CD4-positive, alpha-beta T cell (primary cell): ENCODE data around the gene TBC1D23. TPM values are rescaled to one million over a fixed set of nuclear protein-coding genes. Genes with fewer than 3 reads are reported as not detected.
"Not testable (repeated sequence)": the region's sequence is repeated elsewhere in the genome, so short reads cannot be mapped to it uniquely, and the experiment has no call there.

ENCODE experiments used
- ATAC-seq: fragments of 200-7000 bp; cut with Tn5 transposase; one replicate; pipeline ENCODE4 v1.10.0; 2022; ENCODE audit warnings: mild to moderate bottlenecking; ENCODE audit not compliant: poor library complexity
- CTCF ChIA-PET: fragments of 350-600 bp; sonication (Branson Sonifier 250); formaldehyde crosslinking; loops from one replicate; lab custom pipeline; 2021; ENCODE audit warnings: antibody characterized with exemption, inconsistent platforms; lab: Charles Lee
- POLR2A ChIA-PET: fragments of 350-600 bp; sonication (Branson Sonifier 250); formaldehyde crosslinking; loops from one replicate; lab custom pipeline; 2021; ENCODE audit warnings: antibody characterized with exemption, inconsistent platforms; lab: Charles Lee
- DNase-seq, 14 experiments: peaks; one replicate each; pipeline ENCODE4 v3.0.0-alpha.2; 2013 to 2020; ENCODE audit warnings: mixed read lengths in 2 of 14
- H3K27ac ChIP-seq, 2 donors: one replicate each; pipeline versions ENCODE4 v1.5.1 to v1.7.0; 2013; ENCODE audit warnings: low read length in 2 of 2, low read depth in 1 of 2, mild to moderate bottlenecking in 1 of 2
- H3K27me3 ChIP-seq, 2 experiments: 1 replicate in 1 of 2; 2 replicates in 1 of 2; pipeline versions ENCODE4 v1.6.1 to v1.7.0; 2013; ENCODE audit warnings: low read length in 2 of 2, control low read depth in 1 of 2, mild to moderate bottlenecking in 1 of 2, moderate library complexity in 1 of 2; ENCODE audit not compliant: insufficient read depth in 2 of 2, control insufficient read depth in 1 of 2
- H3K36me3 ChIP-seq: one replicate; pipeline ENCODE4 v1.6.1; 2013; ENCODE audit warnings: low read length, control low read depth; ENCODE audit not compliant: insufficient read depth
- H3K4me1 ChIP-seq: one replicate; pipeline ENCODE4 v1.6.1; 2013; ENCODE audit warnings: low read length, control low read depth; ENCODE audit not compliant: insufficient read depth
- H3K4me3 ChIP-seq: one replicate; pipeline ENCODE4 v1.5.1; 2013; ENCODE audit warnings: mild to moderate bottlenecking, low read length, moderate library complexity
- H3K9me3 ChIP-seq, 2 experiments: 1 replicate in 1 of 2; 2 replicates in 1 of 2; pipeline versions ENCODE4 v1.6.1 to v1.7.0; 2013; ENCODE audit warnings: low read length in 2 of 2, mild to moderate bottlenecking in 2 of 2, control low read depth in 1 of 2, moderate library complexity in 1 of 2; ENCODE audit not compliant: control insufficient read depth in 1 of 2, insufficient read depth in 1 of 2
- H3K27ac Mint-ChIP-seq: one replicate; pipeline ENCODE4 v1.8.0; 2020; ENCODE audit warnings: mixed read lengths
- H3K27me3 Mint-ChIP-seq: one replicate; pipeline ENCODE4 v1.8.0; 2021; ENCODE audit warnings: mixed read lengths
- H3K36me3 Mint-ChIP-seq: one replicate; pipeline ENCODE4 v1.8.0; 2021; ENCODE audit warnings: low read depth, mixed read lengths
- H3K4me1 Mint-ChIP-seq: one replicate; pipeline ENCODE4 v1.8.0; 2021; ENCODE audit warnings: low read depth, mixed read lengths
- H3K4me3 Mint-ChIP-seq: one replicate; pipeline ENCODE4 v1.8.0; 2020; ENCODE audit warnings: mild to moderate bottlenecking, mixed read lengths
- H3K9me3 Mint-ChIP-seq: one replicate; pipeline ENCODE4 v1.8.0; 2020; ENCODE audit warnings: mixed read lengths
- intact Hi-C, 2 experiments: fragments of 100-400 bp; cut with DNase I in 1 of 2; cut with micrococcal nuclease in 1 of 2; formaldehyde crosslinking; loops; one replicate each; pipeline versions ENCODE4 v1.15.1 to v1.9.0; 2023 to 2025; cut with DNase I, micrococcal nuclease
- total RNA-seq, 174 experiments: library from RNA in 2 of 174; stranded (reverse) in 2 of 174; gene quantifications; one replicate each; pipeline ENCODE4 v1.2.3 and lab custom pipeline; 2021 to 2026
- TF ChIP-seq, protein P1 (sequence below): fragments of 200-600 bp; IDR thresholded peaks from one replicate; pipeline ENCODE4 v1.8.0; 2022; ENCODE audit warnings: antibody characterized with exemption, mild to moderate bottlenecking

Gene TBC1D23
- total RNA-seq, 2 experiments from 2014 or later, result 31.8 to 34.8 TPM

DNA sequence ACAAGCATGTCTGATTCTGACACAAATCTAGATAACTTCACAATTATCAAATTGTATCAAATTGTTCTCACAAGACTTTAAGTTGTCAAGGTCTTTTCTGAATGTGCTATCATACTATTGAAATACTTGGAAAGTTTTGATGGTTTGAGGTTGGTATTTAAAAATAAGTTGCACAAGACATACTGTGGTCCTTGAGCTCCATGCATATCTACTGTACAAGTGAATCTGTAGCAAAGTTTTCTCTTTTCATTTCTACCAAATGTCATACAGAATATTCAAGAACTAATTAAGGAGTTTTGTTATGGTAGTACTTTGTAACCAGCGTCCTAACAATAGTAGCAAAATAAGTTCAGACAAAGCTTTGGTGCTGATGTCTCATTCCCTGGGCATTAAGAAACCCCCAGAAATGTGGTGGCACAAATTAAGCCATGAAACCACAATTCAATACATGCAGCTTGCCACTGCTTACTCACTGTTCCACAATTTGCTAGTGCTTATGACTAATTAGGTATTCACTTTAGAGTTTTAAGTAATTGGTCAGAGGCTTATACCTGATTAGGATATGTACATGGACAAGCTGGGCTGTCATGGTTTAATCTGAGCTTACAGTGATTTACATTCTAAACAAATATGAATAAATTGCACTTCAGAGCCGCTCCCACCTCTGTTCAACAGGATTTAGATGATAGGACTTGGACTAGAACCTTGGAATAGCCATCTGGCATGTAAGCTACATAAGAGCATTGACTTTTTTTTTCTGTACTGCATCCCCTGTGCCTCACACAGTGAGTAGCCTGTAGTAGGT lies 8.8 kb downstream of the TBC1D23 start:
- H3K36me3 Mint-ChIP-seq, result no peaks in the 10 kb centered on the region
- H3K27ac Mint-ChIP-seq, result no peak overlapping the region
- no peaks in the 10 kb centered on the region for H3K9me3 Mint-ChIP-seq
- H3K4me3 ChIP-seq, result no peak overlapping the region
- ATAC-seq (no peak), DNase-seq (no peak)
- no peaks in the 10 kb centered on the region for H3K4me1 ChIP-seq
- CTCF ChIA-PET, result no interaction called here
- peaks cover 48% of the 10 kb centered on the region for H3K4me1 Mint-ChIP-seq
- H3K27me3 Mint-ChIP-seq, result no peaks in the 10 kb centered on the region
- POLR2A ChIA-PET, result interaction anchor here (2.3 kb wide), 1 partner anchor 9 kb away, joined by 9 read pairs; the partner anchor contains the start of gene TBC1D23
- H3K9me3 ChIP-seq, result no peaks in the 10 kb centered on the region
- intact Hi-C loops, result loop anchor here in 1 of 2 experiments (10.0 kb wide), 1 partner anchor 1415 kb away; the partner anchor contains the start of gene RPL24
- H3K4me3 Mint-ChIP-seq, result no peak overlapping the region
- H3K36me3 ChIP-seq, result no peaks in the 10 kb centered on the region
- H3K27ac ChIP-seq, result no peak overlapping the region
- TF ChIP-seq, protein P1, sequence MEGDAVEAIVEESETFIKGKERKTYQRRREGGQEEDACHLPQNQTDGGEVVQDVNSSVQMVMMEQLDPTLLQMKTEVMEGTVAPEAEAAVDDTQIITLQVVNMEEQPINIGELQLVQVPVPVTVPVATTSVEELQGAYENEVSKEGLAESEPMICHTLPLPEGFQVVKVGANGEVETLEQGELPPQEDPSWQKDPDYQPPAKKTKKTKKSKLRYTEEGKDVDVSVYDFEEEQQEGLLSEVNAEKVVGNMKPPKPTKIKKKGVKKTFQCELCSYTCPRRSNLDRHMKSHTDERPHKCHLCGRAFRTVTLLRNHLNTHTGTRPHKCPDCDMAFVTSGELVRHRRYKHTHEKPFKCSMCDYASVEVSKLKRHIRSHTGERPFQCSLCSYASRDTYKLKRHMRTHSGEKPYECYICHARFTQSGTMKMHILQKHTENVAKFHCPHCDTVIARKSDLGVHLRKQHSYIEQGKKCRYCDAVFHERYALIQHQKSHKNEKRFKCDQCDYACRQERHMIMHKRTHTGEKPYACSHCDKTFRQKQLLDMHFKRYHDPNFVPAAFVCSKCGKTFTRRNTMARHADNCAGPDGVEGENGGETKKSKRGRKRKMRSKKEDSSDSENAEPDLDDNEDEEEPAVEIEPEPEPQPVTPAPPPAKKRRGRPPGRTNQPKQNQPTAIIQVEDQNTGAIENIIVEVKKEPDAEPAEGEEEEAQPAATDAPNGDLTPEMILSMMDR, result no peak
- no peaks in the 10 kb centered on the region for H3K27me3 ChIP-seq

DNA sequence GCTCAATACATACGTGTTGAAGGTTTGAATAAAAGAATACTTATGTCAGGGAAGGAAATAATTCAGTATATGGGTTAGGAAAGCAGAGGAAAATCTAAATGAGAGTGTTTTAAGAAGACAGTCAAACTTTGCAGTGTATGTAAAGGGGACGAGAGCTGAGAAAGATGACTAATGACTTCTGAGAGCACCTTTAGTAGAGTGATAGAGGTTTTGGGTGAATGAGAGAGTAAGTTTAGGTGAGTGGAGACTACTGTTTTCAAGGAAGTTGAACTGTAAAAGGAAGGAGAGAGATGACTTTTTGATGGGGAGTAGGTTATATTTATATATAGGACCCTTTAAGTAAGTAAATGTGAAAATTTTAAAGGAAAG lies 9.4 kb downstream of the TBC1D23 start:
- peaks cover 47% of the 10 kb centered on the region for H3K4me1 Mint-ChIP-seq
- H3K4me1 ChIP-seq, result no peaks in the 10 kb centered on the region
- ChIA-PET POLR2A (interaction anchor here (2.3 kb wide), 1 partner anchor 10 kb away, joined by 9 read pairs; the partner anchor contains the start of gene TBC1D23), CTCF (no interaction called here)
- no peaks in the 10 kb centered on the region for H3K27me3 Mint-ChIP-seq
- DNase-seq (no peak), ATAC-seq (no peak)
- no peaks in the 10 kb centered on the region for H3K9me3 ChIP-seq
- TF ChIP-seq, protein P1, result no peak
- no peak overlapping the region for H3K4me3 ChIP-seq
- no peak overlapping the region for H3K27ac Mint-ChIP-seq
- no peaks in the 10 kb centered on the region for H3K36me3 ChIP-seq
- H3K9me3 Mint-ChIP-seq, result no peaks in the 10 kb centered on the region
- H3K36me3 Mint-ChIP-seq, result no peaks in the 10 kb centered on the region
- no peak overlapping the region for H3K4me3 Mint-ChIP-seq
- intact Hi-C loops, result no loop called here
- H3K27me3 ChIP-seq, result no peaks in the 10 kb centered on the region
- no peak overlapping the region for H3K27ac ChIP-seq

DNA sequence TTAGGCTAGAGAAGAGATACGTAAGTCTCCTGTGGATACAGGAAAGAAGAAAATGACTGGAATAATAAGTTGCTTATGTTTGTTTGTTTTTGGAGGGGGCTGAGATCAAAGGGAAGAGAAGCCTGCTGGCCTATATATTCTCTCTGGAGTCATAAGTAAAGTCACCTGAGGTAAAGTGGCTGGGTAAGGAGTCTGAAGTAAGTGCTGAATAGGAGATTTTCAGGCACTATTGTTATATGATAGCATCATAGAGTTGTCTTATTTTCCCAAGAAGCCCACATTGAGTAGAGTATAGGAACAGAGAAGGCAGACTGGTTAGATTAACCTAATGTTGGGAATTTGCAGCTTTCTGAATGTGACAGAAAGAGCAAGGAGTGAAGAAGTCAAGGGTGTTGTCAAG lies 10.7 kb downstream of the TBC1D23 start:
- Histone ChIP-seq H3K9me3 (no peaks in the 10 kb centered on the region), H3K4me3 (no peak overlapping the region), H3K4me1 (no peaks in the 10 kb centered on the region), H3K27me3 (no peaks in the 10 kb centered on the region), H3K36me3 (no peaks in the 10 kb centered on the region), H3K27ac (no peak overlapping the region)
- ChIA-PET POLR2A (no interaction called here), CTCF (no interaction called here)
- Mint-ChIP-seq H3K4me3 (no peak overlapping the region), H3K36me3 (no peaks in the 10 kb centered on the region), H3K27ac (no peak overlapping the region), H3K4me1 (peaks cover 55% of the 10 kb centered on the region), H3K9me3 (no peaks in the 10 kb centered on the region), H3K27me3 (no peaks in the 10 kb centered on the region)
- intact Hi-C loops, result no loop called here
- no peak for ATAC-seq
- DNase-seq, result no peak
- TF ChIP-seq, protein P1, result no peak

DNA sequence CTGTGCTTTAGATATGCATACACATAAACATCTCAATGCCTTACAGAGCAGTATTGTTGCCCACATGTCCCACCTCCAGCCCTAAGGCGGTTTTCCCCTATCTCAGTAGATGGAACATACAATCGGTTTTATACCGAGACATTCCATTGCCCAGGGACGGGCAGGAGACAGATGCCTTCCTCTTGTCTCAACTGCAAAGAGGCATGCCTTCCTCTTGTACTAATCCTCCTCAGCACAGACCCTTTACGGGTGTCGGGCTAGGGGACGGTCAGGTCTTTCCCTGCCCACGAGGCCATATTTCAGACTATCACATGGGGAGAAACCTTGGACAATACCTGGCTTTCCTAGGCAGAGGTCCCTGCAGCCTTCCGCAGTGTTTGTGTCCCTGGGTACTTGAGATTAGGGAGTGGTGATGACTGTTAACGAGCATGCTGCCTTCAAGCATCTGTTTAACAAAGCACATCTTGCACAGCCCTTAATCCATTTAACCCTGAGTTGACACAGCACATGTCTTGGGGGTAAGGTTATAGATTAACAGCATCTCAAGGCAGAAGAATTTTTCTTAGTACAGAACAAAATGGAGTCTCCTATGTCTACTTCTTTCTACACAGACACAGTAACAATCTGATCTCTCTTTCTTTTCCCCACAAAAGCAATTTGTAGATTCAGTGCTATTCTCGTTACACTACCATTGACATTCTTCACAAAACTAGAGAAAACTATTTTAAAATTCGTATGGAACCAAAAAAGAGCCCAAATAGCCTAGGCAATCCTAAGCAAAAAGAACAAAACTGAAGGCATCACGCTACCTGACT lies 12.2 kb downstream of the TBC1D23 start:
- CTCF ChIA-PET, DNase-seq, H3K36me3 ChIP-seq, H3K4me3 Mint-ChIP-seq, H3K27me3 ChIP-seq, H3K4me1 ChIP-seq, H3K4me3 ChIP-seq, H3K27ac Mint-ChIP-seq, intact Hi-C loops, H3K9me3 Mint-ChIP-seq, H3K9me3 ChIP-seq, H3K27ac ChIP-seq, H3K27me3 Mint-ChIP-seq, H3K36me3 Mint-ChIP-seq, POLR2A ChIA-PET, ATAC-seq: not testable (repeated sequence)
- peaks cover 59% of the 10 kb centered on the region for H3K4me1 Mint-ChIP-seq
